GM12891 (cell line): Measurements from ENCODE around the gene FABP2.
A peak's percentile ranks its signal among the peaks of the same experiment; 100 is the strongest.
"Not testable (repeated sequence)": the region's sequence is repeated elsewhere in the genome, so short reads cannot be mapped to it uniquely, and the experiment has no call there.

Experiments
- DNase-seq: peaks from one replicate; pipeline ENCODE4 v3.0.0; 2011; ENCODE audit warnings: low spot score; ENCODE audit not compliant: insufficient read length
- FAIRE-seq: peaks from 2 replicates; lab custom pipeline; 2011; peaks lifted over from hg19 to GRCh38; lab: Jason Lieb, UNC
- PAX5 ChIP-seq: IDR thresholded peaks from 2 replicates; pipeline ENCODE4 v1.6.1; 2011; ENCODE audit warnings: low read length, moderate library complexity, mild to moderate bottlenecking; ENCODE audit not compliant: insufficient read depth, severe bottlenecking
- POLR2A ChIP-seq: IDR thresholded peaks from 2 replicates; pipeline ENCODE4 v1.6.1; 2011; ENCODE audit warnings: low read depth, low read length, control low read depth
- POLR2AphosphoS5 ChIP-seq: IDR thresholded peaks from 2 replicates; pipeline ENCODE4 v1.6.1; 2011; ENCODE audit warnings: low read depth, low read length, control low read depth
- POU2F2 ChIP-seq: IDR thresholded peaks from 2 replicates; pipeline ENCODE4 v1.6.1; 2011; ENCODE audit warnings: low read depth, mild to moderate bottlenecking, control low read depth, low read length, moderate library complexity
- SPI1 ChIP-seq: IDR thresholded peaks from 2 replicates; pipeline ENCODE4 v1.6.1; 2011; ENCODE audit warnings: low read depth, low read length, control low read depth
- TAF1 ChIP-seq: IDR thresholded peaks from 2 replicates; pipeline ENCODE4 v1.6.1; 2011; ENCODE audit warnings: low read depth, low read length, control low read depth

FABP2 gene

GRCh38 chr4:119286377-119287002, 35.4 kb downstream of the FABP2 start:
- FAIRE-seq = no peak

DNA sequence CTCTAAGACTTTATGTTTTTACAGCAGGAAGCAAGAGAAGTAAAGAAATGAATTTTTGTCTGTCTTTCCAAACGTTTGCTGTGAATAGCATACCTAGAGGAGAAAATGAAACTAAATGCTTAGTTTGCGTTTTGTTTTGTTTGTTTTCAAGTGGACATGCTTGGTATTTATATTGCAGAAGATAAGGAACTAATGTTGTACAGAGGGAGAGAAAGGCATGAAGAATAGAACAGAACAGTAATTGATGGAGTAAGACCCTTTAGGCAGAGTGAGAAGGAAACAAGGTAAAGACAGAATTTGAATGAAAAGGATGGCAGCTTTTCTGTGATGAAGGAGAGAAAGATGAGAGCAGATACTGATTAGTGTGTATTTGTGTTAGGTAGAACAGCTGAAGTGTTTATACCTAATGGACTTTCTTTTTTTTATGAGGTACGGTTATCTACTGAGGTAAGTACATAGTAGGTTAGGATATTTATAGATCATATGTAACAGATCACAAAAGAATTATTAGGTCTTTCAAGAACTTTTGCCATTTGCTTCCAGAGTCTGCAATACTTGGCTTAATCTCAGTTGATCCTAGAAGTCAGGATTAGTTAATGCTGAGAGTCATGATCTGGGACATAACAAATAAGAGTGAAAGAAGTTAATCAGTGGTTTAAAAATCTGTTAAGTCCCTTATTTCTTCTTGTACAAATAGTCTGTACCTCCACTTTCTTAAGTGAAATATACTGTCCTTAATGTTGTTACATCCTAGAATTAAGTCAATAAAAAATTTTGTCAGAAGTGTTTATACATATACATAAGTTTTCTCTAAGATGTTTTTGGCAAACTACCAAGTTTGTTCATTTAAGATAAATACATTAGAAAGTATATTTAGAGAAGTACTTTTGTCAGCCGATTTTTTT, 36.8 kb downstream of the FABP2 start:
- DNase-seq (no peak), FAIRE-seq (peak; percentile 43)
- TF ChIP-seq POLR2A (no peak), PAX5 (no peak), POU2F2 (no peak), POLR2AphosphoS5 (no peak), TAF1 (no peak), SPI1 (no peak)

More at GRCh38 chr4:119286377-119287002, 35.4 kb downstream of the FABP2 start:
- DNase-seq = no peak
- TF ChIP-seq SPI1 (no peak), PAX5 (no peak)

- TF ChIP-seq TAF1 (no peak), POLR2A (no peak), SPI1 (no peak), POU2F2 (no peak), PAX5 (no peak), POLR2AphosphoS5 (no peak)
- FAIRE-seq (no peak), DNase-seq (no peak)
These were observed 40.5 kb downstream of the FABP2 start for GRCh38 chr4:119281393-119281792.

GRCh38 chr4:119279945-119280344, 42.0 kb downstream of the FABP2 start:
- not testable (repeated sequence) for DNase-seq, FAIRE-seq

- not testable (repeated sequence) for FAIRE-seq, DNase-seq
These were observed 42.4 kb downstream of the FABP2 start for GRCh38 chr4:119279541-119279940.

DNA sequence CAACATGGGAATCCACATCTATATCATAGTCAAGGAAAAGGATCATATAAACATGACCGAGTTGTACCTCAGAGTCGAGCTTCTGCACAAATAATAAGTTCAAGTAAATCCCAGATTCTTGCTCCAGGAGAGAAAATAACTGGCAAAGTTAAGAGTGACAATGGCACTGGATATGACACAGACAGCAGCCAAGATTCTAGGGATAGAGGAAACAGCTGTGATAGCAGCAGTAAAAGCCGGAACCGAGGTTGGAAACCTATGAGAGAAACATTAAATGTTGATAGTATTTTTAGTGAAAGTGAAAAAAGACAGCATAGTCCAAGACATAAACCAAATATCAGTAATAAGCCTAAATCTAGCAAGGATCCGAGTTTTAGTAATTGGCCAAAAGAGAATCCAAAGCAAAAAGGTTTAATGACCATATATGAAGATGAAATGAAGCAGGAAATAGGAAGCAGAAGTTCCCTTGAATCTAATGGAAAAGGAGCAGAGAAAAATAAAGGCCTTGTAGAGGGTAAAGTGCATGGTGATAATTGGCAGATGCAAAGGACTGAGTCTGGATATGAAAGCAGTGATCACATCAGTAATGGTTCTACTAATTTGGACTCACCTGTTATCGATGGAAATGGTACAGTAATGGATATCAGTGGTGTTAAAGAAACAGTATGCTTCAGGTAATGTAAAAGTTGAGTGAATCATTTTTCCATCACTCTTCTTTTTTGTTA, 50.4 kb downstream of the FABP2 start:
- FAIRE-seq = no peak
- TF ChIP-seq TAF1 (no peak), SPI1 (no peak), POLR2A (no peak), POLR2AphosphoS5 (no peak), PAX5 (no peak)
- DNase-seq = no peak

DNA sequence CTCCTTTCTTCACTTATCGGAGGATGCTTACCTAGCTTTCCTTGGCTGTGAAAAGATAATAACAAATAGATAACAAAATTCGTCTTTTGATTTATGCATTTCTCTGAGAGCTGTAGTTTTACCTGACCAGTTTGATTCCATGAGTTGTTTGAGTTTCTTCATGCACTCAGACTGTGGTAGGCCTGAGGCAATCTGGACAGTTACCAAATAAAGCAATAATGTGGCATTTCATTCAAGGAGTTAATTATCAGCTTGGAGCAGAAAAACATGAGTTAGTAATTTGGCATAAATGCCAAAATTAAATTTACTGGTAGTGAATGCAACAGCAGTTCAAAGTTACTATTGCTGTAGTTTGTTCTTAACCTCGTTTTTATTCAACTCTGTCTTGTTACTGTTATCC, 53.5 kb downstream of the FABP2 start:
- no peak for DNase-seq
- no peak for TF ChIP-seq SPI1
- no peak for TF ChIP-seq POLR2AphosphoS5
- no peak for TF ChIP-seq PAX5
- no peak for TF ChIP-seq TAF1
- TF ChIP-seq POLR2A = no peak
- TF ChIP-seq POU2F2 = no peak

More for the DNA sequence above, 53.5 kb downstream of the FABP2 start:
- FAIRE-seq = no peak
